K562 (cell line): ENCODE data around the gene CHST2. TPM values are rescaled to one million over a fixed set of nuclear protein-coding genes. Genes with fewer than 3 reads are reported as not detected.

Experiments
- ATF4 ChIP-seq: fragments of 450-650 bp; formaldehyde crosslinking; IDR thresholded peaks from 2 replicates; pipeline ENCODE4 v1.4.0; 2022; ENCODE audit warnings: mild to moderate bottlenecking, moderate library complexity
- PTBP1 ChIP-seq: fragments of 200-400 bp; formaldehyde crosslinking; IDR thresholded peaks from 2 replicates; pipeline ENCODE4 v1.6.1; 2017; ENCODE audit warnings: low read depth, low read length
- SFPQ ChIP-seq: fragments of 200-400 bp; formaldehyde crosslinking; IDR thresholded peaks from 2 replicates; pipeline ENCODE4 v1.6.1; 2017; ENCODE audit warnings: mild to moderate bottlenecking, low read depth, low read length, moderate library complexity
- ZBTB34 ChIP-seq: fragments of 250-450 bp; sonication (Bioruptor Pico); IDR thresholded peaks from 2 replicates; pipeline ENCODE4 v1.8.0; 2021; ENCODE audit warnings: mild to moderate bottlenecking, moderate library complexity
- ZNF280B ChIP-seq: fragments of 250-450 bp; sonication (Bioruptor Pico); IDR thresholded peaks from 2 replicates; pipeline ENCODE4 v1.5.1; 2021; ENCODE audit warnings: mild to moderate bottlenecking
- polyA plus RNA-seq, 8 experiments: library from polyadenylated mRNA; depleted of rRNA in 4 of 8; stranded (reverse) in 5 of 8; unstranded in 3 of 8; fragments of >200 nt; fragmentation: Nextera tagmentation in 2 of 8; fragmentation: Illumina TruSeq in 1 of 8; extraction: Ambion mirVana in 2 of 8; extraction: Trizol in 1 of 8; gene quantifications; 2 replicates each; pipeline versions ENCODE4 v1.2.1 to v1.2.3, GENCODE V29; 2011 to 2014; ENCODE audit warnings: inconsistent platforms in 1 of 8, missing spikeins in 1 of 8
- total RNA-seq, 7 experiments: library from RNA; depleted of rRNA in 6 of 7; stranded (reverse); fragments of >200 nt in 6 of 7; fragmentation: Illumina TruSeq in 2 of 7; extraction: Trizol in 2 of 7; gene quantifications; 2 replicates each; pipeline versions ENCODE4 v1.2.1 to v1.2.3, GENCODE V29; 2011 to 2021; ENCODE audit warnings: low replicate concordance in 1 of 7

CHST2 gene
- total and polyA plus RNA-seq, 9 of the 15 experiments (the other 6 are each of a cell fraction or from before 2014, with no cell fraction given) = 3.4 to 60.3 (median 13.9) TPM

GRCh38 chr3:143166376-143166775, 46.8 kb downstream of the CHST2 start (continued):
- TF ChIP-seq ATF4 (CRISPR knock-in tag) = no peak
- no peak for TF ChIP-seq ZNF280B (CRISPR knock-in tag)
- TF ChIP-seq PTBP1 = no peak
- no peak for TF ChIP-seq SFPQ
- no peak for TF ChIP-seq ZBTB34 (CRISPR knock-in tag)
